GM18858 (cell line): ENCODE results near the gene PLCB1.

ENCODE experiments used
- ATAC-seq: cut with Tn5 transposase; IDR thresholded peaks from one replicate; pipeline ENCODE4 v1.9.1; 2021; ENCODE audit not compliant: unreplicated experiment

The PLCB1 gene

GRCh38 chr20:8128291-8129060, 3.6 kb upstream of the PLCB1 start:
- ATAC-seq = no peak

GRCh38 chr20:8129211-8129976, 2.7 kb upstream of the PLCB1 start:
- ATAC-seq = no peak

GRCh38 chr20:8130840-8131526, 1.1 kb upstream of the PLCB1 start:
- ATAC-seq = no peak

GRCh38 chr20:8132484-8133309, 631 bp downstream of the PLCB1 start:
- no peak for ATAC-seq

GRCh38 chr20:8133310-8133768, 1.3 kb downstream of the PLCB1 start:
- ATAC-seq = no peak

- ATAC-seq = no peak
These were observed 1.9 kb downstream of the PLCB1 start for GRCh38 chr20:8133851-8134451.

GRCh38 chr20:8139899-8140298, 7.8 kb downstream of the PLCB1 start:
- no peak for ATAC-seq

- ATAC-seq = no peak
These were observed 11.4 kb downstream of the PLCB1 start for GRCh38 chr20:8143474-8143873.

- no peak for ATAC-seq
These were observed 12.5 kb downstream of the PLCB1 start for GRCh38 chr20:8144282-8145245.

GRCh38 chr20:8145246-8146168, 13.4 kb downstream of the PLCB1 start:
- ATAC-seq = no peak

- no peak for ATAC-seq
These were observed 15.4 kb downstream of the PLCB1 start for GRCh38 chr20:8147476-8147875.

- no peak for ATAC-seq
These were observed 16.4 kb downstream of the PLCB1 start for GRCh38 chr20:8148501-8148900.

GRCh38 chr20:8150591-8150990, 18.5 kb downstream of the PLCB1 start:
- no peak for ATAC-seq

GRCh38 chr20:8151372-8151771, 19.3 kb downstream of the PLCB1 start:
- no peak for ATAC-seq

- no peak for ATAC-seq
These were observed 20.1 kb downstream of the PLCB1 start for GRCh38 chr20:8152183-8152582.

GRCh38 chr20:8152847-8153246, 20.8 kb downstream of the PLCB1 start:
- no peak for ATAC-seq

GRCh38 chr20:8153281-8153908, 21.3 kb downstream of the PLCB1 start:
- ATAC-seq = peak; percentile 44

GRCh38 chr20:8154638-8155037, 22.6 kb downstream of the PLCB1 start:
- no peak for ATAC-seq
